Sciatic nerve (tissue), 2 donors: ENCODE data around the gene R3HDM4. TPM values are rescaled to one million over a fixed set of nuclear protein-coding genes. Genes with fewer than 3 reads are reported as not detected.

Experiments
- ATAC-seq: fragments of 200-7000 bp; cut with Tn5 transposase; one replicate; pipeline ENCODE4 v1.9.1; 2020; ENCODE audit warnings: mild to moderate bottlenecking, moderate library complexity
- DNase-seq: peaks from one replicate; pipeline ENCODE4 v3.0.0-alpha.2; 2020; ENCODE audit warnings: low spot score
- intact Hi-C: fragments of 100-400 bp; cut with DNase I; formaldehyde crosslinking; loops from one replicate; pipeline ENCODE4 v1.14.2; 2022
- total RNA-seq: library from RNA; stranded (reverse); fragmentation: NEBNext Ultra II Directional; extraction: Animal tissue kit (Norgen Biotek cat#: 25700); gene quantifications from one replicate; pipeline ENCODE4 v1.2.1, GENCODE V29; 2021
- donor health status: DM: no; HTN: no; CAD: no.
- donor health status: DM: no; HTN: no; CAD: no.

R3HDM4 gene
- total RNA-seq, 1 donor from 2014 or later, result 48.9 TPM

GRCh38 chr19:920051-920864, 7.2 kb upstream of the R3HDM4 start:
- DNase-seq (no peak), ATAC-seq (no peak)
- intact Hi-C loops, result no loop called here

- DNase-seq (no peak), ATAC-seq (no peak)
- intact Hi-C loops, result loop anchor here (5.0 to 10.0 kb wide), 2 partner anchors 125 to 147 kb away; partner anchors contain the start of gene PTBP1
Measured at GRCh38 chr19:919199-920050, 6.4 kb upstream of the R3HDM4 start.

GRCh38 chr19:918481-919198, 5.6 kb upstream of the R3HDM4 start:
- DNase-seq (no peak), ATAC-seq (no peak)
- intact Hi-C loops, result loop anchor here (5.0 to 10.0 kb wide), 2 partner anchors 124 to 146 kb away; partner anchors contain the start of gene PTBP1

GRCh38 chr19:918152-918437, 5.1 kb upstream of the R3HDM4 start:
- ATAC-seq (no peak), DNase-seq (no peak)
- intact Hi-C loops, result loop anchor here (5.0 to 10.0 kb wide), 2 partner anchors 123 to 146 kb away; partner anchors contain the start of gene PTBP1

DNA sequence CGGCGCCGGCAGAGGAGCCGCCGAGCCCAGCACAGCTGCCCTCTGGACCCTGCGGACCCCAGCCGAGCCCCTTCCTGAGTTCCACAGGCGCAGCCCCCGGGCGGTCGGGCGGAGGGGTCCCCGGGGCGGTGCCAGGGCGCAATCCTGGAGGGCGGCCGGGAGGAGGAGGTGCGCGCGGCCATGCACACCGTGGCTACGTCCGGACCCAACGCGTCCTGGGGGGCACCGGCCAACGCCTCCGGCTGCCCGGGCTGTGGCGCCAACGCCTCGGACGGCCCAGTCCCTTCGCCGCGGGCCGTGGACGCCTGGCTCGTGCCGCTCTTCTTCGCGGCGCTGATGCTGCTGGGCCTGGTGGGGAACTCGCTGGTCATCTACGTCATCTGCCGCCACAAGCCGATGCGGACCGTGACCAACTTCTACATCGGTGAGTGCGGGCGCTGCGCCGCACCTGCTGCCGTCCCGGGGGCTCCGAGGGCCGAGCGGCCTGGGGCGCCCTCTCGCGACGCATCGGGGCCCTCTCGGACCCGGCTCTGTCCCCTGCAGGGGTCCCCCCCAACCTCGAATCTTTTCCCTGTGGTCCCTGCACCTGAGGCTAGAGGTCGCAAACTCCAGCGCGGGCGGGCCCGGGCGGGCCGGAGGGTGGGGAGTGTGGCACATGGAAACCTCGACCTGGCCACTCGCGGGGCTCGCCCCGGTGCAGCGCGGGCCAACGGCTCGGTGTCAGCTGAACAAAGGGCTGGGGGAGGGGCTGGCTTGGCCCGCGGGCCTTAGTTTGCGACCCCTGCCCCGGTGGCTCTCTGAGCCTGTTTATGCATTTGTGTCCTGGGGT, 4.5 kb upstream of the R3HDM4 start, which contains the start of gene KISS1R:
TSS of gene KISS1R (plus strand) at position 11 of the 829 bp plus-strand sequence. CDS start at position 181, 170 bp downstream.
- ATAC-seq, result no peak
- intact Hi-C loops, result loop anchor here (5.0 to 10.0 kb wide), 2 partner anchors 123 to 145 kb away; partner anchors contain the start of gene PTBP1

DNA sequence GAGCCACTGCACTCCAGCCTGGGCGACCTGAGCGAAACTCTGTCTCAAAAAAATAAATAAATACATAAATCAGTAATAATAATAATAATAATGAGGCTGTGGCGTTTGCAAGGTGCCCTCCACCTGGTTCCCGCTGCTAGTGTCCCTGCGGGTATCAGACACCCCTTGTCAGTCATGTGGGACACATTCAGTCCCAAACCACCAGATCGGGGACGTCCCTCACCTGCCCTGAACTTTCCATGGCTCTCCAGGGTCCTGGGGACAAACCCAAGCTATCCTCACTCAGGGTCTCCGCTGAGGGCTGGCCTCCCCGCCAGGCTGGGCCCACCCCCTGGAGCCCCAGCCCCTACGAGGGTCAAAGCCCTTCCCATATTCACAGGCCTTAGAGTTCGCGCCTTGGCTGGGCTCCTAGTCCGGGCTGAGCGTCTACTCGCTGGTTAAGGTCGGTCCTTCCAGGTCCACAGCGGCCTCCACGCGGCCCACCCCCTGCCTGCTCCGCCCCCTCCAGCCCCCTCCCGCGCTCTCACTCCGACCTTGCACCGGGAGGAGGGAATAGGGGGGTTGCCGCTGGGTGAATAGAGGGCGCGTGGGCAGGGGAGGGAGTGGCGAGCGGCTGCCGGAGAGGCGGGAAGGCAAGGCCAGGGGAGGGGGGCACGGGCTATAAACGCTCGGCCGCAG, 3.8 kb upstream of the R3HDM4 start:
- DNase-seq (no peak), ATAC-seq (no peak)
- intact Hi-C loops, result loop anchor here (5.0 to 10.0 kb wide), 2 partner anchors 122 to 144 kb away; partner anchors contain the start of gene PTBP1

More for the DNA sequence above, 4.5 kb upstream of the R3HDM4 start, which contains the start of gene KISS1R:
- peak; percentile 62 for DNase-seq

- no peak for DNase-seq
- peak; percentile 16 for ATAC-seq
- intact Hi-C loops, result loop anchor here (10.0 kb wide), 1 partner anchor 118 kb away; the partner anchor contains the start of gene PTBP1
Measured at GRCh38 chr19:912181-913079, 589 bp downstream of the R3HDM4 start.

DNA sequence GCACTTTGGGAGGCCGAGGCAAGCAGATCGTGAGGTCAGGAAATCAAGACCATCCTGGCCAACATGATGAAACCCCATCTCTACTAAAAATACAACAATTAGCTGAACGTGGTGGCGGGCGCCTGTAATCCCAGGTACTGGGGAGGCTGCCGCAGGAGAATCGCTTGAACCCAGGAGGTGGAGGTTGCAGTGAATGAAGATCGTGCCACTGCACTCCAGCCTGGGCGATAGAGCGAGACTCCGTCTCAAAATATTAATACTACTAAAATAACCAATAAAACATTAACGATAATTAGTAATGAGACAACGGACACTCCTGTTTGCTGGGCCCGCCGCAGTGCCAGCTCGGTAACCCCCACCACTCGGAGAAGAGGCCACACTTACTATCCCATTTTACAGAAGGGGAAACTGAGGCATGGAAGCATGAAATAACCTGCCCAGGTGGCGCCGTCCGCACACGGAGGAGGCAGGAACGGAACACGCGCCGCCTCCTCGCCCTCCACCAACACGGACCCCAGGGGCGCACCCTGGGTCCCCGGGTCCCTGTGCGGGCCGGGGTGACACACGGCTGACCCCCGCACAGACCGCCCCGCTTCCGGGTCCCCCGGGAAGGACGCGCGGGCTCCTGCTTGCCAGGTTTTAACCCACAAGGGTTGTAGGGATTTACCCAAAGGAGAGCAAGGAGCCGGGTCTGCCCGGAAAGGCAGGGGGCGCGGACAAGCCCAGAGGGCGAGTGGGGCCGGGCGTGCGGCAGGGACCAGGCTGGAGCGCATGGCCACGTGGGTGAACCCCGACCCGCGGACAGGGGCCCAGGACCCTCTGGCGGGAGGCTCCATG, 1.6 kb downstream of the R3HDM4 start:
- DNase-seq (no peak), ATAC-seq (no peak)
- intact Hi-C loops, result loop anchor here (10.0 kb wide), 1 partner anchor 117 kb away; the partner anchor contains the start of gene PTBP1

- ATAC-seq (no peak), DNase-seq (no peak)
- intact Hi-C loops, result no loop called here
Measured at GRCh38 chr19:907183-907853, 5.7 kb downstream of the R3HDM4 start.

DNA sequence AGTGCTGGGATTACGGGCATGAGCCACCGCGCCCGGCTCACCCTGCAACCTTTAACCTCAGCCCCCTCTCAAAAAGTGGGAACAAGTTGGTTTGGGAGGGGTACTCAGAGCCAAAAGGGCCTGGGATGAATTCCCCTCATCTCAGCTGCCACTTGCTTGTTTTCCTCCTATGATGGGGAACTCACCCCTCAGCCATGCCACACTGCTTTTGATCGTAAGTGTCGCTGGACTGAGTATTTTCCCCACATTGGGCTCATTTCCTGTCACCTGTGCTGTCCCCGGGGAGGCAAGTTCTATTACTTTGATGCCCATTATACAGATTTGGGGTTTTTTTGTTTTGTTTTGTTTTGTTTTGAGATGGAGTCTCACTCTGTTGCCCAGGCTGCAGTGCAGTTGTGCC, 6.5 kb downstream of the R3HDM4 start:
- intact Hi-C loops, result no loop called here
- no peak for ATAC-seq
- DNase-seq, result no peak

- ATAC-seq, result no peak
- DNase-seq, result no peak
- intact Hi-C loops, result no loop called here
Measured at GRCh38 chr19:904545-904944, 8.5 kb downstream of the R3HDM4 start.

DNA sequence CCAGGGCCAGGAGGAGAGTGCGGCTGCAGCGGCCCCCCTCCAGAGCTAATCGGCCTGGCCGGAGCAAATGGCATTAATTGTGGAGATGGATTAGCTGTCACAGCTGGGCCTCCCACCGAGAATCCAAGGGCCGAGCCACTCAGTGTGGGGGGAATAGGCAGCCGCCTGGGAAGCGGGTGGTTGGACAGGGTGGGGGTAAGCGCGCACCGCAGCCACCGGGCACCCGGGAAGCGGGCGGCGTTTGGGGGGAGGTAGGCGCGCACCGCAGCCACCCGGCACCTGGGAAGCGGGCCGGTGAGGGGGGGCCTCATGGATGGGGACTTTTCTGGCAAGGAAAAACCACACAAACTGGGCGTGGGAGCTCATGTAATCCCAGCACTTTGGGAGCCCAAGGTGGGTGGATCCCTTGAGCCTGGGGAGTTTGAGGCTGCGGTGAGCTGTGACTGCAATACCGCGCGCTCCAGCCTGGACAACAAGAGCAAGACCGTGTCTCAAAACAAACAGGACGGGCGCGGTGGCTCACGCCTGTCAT, 9.7 kb downstream of the R3HDM4 start:
- DNase-seq (no peak), ATAC-seq (peak; percentile 12)
- intact Hi-C loops, result no loop called here

- intact Hi-C loops, result no loop called here
- ATAC-seq, result no peak
- DNase-seq, result no peak
Measured at GRCh38 chr19:902446-903226, 10.4 kb downstream of the R3HDM4 start.

DNA sequence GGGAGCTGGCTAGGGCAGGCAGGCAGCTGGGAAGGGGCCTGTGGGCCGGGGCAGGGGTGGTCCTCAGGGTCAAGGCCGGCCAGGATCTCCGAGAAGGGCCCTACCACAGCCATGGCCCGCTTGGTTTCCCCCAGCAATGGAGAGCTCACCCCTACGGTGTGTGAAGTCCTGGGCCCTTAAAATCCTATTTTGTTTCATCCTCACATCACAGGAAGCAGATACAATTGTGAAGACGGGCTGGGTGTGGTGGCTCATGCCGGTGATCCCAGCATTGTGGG, 11.0 kb downstream of the R3HDM4 start:
- DNase-seq (no peak), ATAC-seq (no peak)
- intact Hi-C loops, result no loop called here
